Activated CD4-positive, alpha-beta memory T cell treated with anti-CD3 and anti-CD28 coated beads for 36 hours (primary cell): ENCODE results near the gene LAGE3. TPM values are rescaled to one million over a fixed set of nuclear protein-coding genes. Genes with fewer than 3 reads are reported as not detected.

Experiments used
- microRNA-seq: library from miRNA; unstranded; fragments of <30 nt; microRNA quantifications from one replicate; pipeline ENCODE4 v1.2.0, GENCODE V29; 2022; ENCODE audit warnings: borderline number of aligned reads, borderline microRNAs expressed, borderline replicate concordance
- total RNA-seq, 2 experiments: library from RNA; stranded (reverse); gene quantifications; one replicate each; pipeline ENCODE4 v1.2.3, GENCODE V29; 2021

LAGE3 gene
- total RNA-seq, 2 experiments from 2014 or later = 45.5 to 47.7 TPM

Small RNA genes lying within 50 kb of the gene (microRNA-seq; reads per million reads assigned to microRNA genes)
- gene MIR6858 = not detected

Other genes starting within 250 kb of the LAGE3 start
- gene OPN1MW3, start 221.7 kb downstream of the LAGE3 start, total RNA-seq = not detected
- gene TEX28, start 184.2 kb downstream of the LAGE3 start, total RNA-seq = not detected
- gene TKTL1, start 183.5 kb downstream of the LAGE3 start, total RNA-seq = under 1 TPM; 0.15 to 0.21 TPM
- gene FLNA, start 104.6 kb downstream of the LAGE3 start, total RNA-seq = 1,000 to 10,000 TPM; 1,023 to 1,032 TPM
- gene EMD, start 100.0 kb downstream of the LAGE3 start, total RNA-seq = 10 to 100 TPM; 75.8 to 79.1 TPM
- gene RPL10, start 80.9 kb downstream of the LAGE3 start, total RNA-seq = 1,000 to 10,000 TPM; 3,597 to 3,654 TPM
- 10 to 100 TPM; 12.5 to 13.3 TPM for gene DNASE1L1, start 70.0 kb downstream of the LAGE3 start, total RNA-seq
- 10 to 100 TPM; 58.6 to 66.4 TPM for gene TAFAZZIN, start 67.7 kb downstream of the LAGE3 start, total RNA-seq
- 10 to 100 TPM; 30.8 to 31.6 TPM for gene ATP6AP1, start 50.6 kb downstream of the LAGE3 start, total RNA-seq
- 100 to 1,000 TPM; 119 to 121 TPM for gene GDI1, start 42.1 kb downstream of the LAGE3 start, total RNA-seq
- gene FAM50A, start 35.1 kb downstream of the LAGE3 start, total RNA-seq = 10 to 100 TPM; 61.1 to 61.9 TPM
- 10 to 100 TPM; 33.7 to 35.2 TPM for gene PLXNA3, start 21.0 kb downstream of the LAGE3 start, total RNA-seq
- 10 to 100 TPM; 49.5 to 53.3 TPM for gene UBL4A, start 7.3 kb upstream of the LAGE3 start, total RNA-seq
- gene SLC10A3, start 11.3 kb upstream of the LAGE3 start, total RNA-seq = 10 to 100 TPM; 14.4 to 16.1 TPM
- 10 to 100 TPM; 21.4 to 28.4 TPM for gene FAM3A, start 37.0 kb upstream of the LAGE3 start, total RNA-seq
- gene G6PD, start 67.6 kb upstream of the LAGE3 start, total RNA-seq = 10 to 100 TPM; 65.8 to 70.4 TPM
- gene IKBKG, start 68.3 kb upstream of the LAGE3 start, total RNA-seq = 10 to 100 TPM; 39.4 to 45.9 TPM
- gene CTAG1A, start 105.9 kb upstream of the LAGE3 start, total RNA-seq = not detected
- gene CTAG1B, start 140.0 kb upstream of the LAGE3 start, total RNA-seq = not detected
- gene CTAG2, start 174.3 kb upstream of the LAGE3 start, total RNA-seq = not detected